HG03060 (cell line): ENCODE data around the gene SMIM3.
"Not testable (repeated sequence)": the region's sequence is repeated elsewhere in the genome, so short reads cannot be mapped to it uniquely, and the experiment has no call there.

Experiments used
- ATAC-seq: cut with Tn5 transposase; IDR thresholded peaks from one replicate; pipeline ENCODE4 v1.9.1; 2021; ENCODE audit warnings: low read depth, moderate number of reproducible peaks; ENCODE audit not compliant: unreplicated experiment

Gene SMIM3

DNA sequence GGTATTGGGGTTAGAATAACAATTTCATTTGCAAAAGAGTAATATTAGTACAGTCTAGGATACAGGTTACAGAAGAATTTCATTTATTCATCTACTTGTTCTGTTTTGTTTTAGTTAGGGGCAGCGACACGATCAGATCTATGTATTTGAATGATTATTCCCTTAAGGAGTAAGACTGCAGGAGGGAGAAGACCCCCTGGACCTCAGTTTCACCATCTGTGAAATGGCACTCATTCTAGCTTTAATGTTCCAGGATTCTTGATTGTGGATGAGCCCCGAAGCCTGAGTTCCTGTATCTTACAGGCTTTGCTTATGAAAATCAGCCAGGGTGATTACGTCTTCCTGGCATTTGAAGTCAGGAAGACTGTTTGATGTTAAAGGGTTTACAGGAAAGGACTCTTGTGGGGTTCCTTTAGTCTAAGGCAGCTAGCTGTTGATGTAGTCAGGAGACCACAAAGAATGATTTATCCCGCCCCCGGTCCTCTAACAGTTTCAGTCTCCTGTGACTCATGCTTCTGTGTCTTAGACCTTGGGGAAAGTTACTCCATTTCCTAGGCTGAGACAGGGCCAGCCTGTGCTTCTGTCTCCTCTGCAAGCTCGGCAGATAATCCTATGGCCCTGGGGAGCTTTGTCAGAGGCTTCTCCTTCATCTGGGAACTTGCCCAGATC lies 11.5 kb downstream of the SMIM3 start:
- peak; percentile 98 for ATAC-seq

DNA sequence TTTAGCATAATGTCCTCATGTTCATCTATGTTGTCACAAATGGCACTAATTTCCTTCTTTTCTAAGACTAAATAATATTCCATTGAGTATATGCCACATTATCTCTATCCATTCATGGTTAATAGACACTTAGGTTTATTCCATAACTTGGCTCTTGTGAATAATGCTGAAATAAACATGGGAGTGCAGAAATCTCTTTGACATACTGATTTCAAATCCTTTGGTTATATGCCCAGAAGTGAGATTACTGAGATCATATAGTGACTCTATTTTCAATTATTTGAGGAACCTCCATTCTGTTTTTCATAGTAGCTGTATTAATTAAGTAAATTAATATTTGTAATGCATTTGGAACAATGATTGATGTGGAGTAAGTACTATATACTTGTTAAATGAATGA lies 13.0 kb downstream of the SMIM3 start:
- ATAC-seq, result no peak

DNA sequence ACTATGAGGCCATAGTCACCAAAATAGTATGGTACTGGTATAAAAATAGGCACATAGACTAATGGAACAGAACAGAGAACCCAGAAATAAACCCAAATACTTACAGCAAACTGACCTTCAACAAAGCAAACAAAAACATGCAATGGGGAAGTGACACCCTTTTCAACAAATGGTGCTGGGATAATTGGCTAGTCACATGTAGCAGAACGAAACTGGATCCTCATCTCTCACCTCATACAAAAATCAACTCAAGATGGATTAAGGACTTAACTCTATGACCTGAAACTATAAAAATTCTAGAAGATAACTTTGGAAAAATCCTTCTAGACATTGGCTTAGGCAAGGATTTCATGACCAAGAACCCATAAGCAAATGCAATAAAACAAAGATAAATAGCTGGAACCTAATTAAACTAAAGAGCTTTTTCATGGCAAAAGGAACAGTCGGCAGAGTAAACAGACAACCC lies 14.9 kb downstream of the SMIM3 start:
- ATAC-seq, result not testable (repeated sequence)

DNA sequence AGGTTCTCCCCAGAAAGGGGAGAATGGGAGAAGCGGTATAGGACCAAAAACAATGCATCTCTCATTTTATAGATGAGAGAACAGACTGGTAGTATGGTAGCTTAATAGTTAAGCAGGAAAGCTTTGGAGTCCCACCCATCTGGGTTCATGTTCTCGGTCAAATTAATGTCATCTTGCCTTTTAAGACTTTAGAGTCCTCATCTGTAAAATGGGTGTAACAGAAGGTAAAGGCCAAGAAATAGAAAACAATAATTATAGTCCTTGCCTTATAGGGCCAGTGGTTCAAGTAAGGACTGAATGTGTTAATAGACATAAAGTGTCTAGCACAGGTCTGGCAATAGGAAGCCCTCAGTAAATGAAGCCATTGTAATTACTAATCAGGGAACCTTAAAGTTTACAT lies 16.4 kb downstream of the SMIM3 start:
- no peak for ATAC-seq

DNA sequence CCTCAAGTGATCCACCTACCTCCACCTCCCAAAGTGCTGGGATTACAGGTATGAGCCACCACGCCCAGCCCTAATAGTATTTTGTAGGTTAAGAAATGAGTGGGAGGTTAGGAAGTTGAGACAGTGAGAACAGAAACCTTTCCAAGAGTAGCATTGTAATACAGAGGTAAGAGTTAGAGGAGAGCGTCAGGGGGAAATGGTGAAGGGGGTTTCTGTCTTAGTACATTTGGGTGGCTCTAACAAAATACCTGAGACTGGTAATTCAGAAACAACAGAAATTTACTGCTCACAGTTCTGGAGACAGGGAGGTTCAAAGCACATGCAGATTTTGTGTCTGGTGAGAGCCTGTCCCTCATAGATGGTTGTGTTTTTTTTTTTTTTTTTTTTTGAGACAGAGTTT lies 18.8 kb downstream of the SMIM3 start:
- ATAC-seq, result no peak

DNA sequence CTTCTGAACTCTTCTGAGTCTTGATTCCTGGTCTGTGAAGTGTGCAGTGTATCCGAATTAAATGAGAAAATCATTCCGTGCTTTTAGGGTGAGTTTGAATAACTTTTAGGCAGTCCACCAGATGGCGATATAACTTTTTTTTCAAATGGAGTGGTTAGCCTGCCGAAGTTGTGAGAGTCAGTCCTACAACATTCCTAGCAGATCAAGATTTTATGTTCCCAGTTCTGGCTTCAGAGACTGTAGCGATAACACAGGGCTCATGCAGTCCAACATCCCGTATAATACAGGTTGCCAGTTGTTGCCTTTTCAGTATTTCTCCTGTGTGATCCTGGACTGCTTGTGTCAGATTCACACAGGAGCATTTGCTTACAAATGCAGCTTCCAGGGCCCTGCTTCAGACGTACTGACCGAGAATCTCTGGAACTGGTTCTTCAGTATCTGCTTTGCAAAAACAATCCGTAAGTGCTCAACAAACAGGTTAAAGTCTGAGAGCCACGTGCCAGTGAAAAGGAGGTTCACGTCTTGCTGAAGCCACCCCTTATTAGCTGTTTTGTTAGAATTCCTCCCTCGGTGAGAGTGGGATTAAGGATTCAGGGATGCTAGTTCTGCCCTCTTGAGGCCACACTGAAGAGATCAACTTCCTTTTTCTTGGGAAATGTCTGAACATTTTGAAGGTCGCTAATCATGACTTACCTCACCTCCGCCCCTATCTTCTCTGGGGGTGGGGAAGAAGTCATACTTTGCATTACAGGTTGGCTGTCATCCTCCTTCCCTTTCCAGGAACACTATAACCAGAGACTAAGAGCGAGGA lies 22.8 kb downstream of the SMIM3 start:
- ATAC-seq, result no peak

DNA sequence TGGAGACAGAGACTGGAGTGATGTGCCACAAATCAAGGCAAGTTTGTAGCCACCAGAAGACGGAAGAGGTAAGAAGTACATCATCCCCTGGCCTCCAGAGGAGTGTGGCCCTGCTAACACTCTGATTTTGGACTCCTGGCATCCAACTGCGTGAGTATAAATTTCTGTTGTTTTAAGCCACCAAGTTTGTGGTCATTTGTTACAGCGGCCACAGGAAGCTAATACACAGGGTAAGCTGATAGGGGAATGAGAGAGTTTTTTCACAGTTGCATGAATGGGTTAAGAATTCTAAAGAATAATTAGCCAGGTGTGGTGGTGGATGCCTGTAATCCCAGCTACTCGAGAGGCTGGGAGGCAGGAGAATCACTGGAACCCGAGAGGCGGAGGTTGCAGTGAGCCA lies 25.8 kb downstream of the SMIM3 start:
- no peak for ATAC-seq

DNA sequence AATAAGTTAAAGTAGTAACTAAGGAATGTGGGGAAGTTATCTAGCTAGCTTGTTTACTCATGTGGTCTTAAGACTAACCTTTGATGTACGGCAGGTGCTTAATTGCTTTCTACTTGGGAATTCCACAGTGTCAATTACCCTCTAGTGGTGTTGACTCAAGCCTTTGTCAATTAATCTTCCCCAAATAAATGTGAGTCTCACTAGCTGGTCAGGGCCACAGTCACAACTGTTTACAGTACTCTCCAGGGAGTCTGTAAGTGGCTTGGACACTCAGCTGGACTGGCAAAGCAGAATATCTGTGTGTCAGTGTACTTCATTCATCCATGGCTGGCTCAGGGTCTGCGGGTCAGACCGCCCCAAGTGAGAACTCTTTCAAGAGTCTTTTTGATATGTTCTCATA lies 30.8 kb downstream of the SMIM3 start:
- ATAC-seq, result no peak

DNA sequence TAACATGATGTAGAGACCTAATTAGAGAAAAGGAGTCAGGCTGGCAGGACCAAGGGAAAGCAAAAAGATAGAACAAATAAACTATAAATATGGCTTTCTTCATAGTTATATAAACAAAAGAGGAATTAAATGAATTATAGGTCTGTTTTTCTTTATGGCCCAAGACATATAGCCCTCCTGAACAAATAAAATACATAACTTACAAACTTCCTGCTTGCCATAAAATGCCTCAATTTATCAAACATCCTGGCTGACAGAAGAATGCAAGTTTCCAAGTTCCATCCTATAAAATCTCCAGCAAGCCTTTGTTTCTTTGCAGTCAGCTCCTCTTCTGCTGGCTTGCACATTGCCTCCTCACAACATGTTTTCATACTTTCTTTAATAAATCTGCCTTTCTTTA lies 36.5 kb downstream of the SMIM3 start:
- no peak for ATAC-seq

DNA sequence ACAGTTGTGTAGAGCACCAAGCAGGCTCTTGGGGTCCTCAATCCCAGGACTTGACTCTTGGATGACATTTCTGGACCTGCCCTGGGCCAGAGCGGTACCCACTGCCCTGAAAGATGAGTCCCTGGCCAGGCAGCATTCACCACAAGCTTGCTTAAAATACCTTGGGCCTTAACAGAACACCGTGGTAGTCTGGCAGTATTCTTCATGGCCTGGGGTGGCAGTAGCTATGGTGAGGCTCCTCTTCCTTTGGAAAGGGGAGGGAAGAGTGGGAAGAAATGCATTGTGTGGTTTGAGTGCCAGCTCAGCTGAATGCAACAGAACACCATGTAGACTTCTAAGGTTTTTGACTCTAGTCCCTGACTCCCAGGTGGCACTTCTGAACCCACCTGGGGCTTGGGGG lies 38.4 kb downstream of the SMIM3 start:
- no peak for ATAC-seq

DNA sequence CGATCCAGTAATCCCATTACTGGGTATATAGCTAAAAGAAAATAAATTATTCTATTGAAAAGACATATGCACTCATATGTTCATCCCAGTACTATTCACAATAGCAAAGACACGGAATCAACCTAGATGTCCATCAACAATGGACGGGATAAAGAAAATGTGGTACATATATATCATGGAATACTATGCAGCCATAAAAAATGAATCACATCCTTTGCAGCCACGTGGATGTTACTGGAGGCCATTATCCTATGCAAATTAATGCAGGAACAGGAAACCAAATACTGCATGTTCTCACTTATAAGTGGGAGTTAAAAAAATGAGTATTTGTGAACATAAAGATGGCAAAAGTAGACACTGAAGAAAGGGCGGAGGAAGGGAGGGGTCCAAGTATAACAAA lies 51.2 kb downstream of the SMIM3 start:
- no peak for ATAC-seq

DNA sequence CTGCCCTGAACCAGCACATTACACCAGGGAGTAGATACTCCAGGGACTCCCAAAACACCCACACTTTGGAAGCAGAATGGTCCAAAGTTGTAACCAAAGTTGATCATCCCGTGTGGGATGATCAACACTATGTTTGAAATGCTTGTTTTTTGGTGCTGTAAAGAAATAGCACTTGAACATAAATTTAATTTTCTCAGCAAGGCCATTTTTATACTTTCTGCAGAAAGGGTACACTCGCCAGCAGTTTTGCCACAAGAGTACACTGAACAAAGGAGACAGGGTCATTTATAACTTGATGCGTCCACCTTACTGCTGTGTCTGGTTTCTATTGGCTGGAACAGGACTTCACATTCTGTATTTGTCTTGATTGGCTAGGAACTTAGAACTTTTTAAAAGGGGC lies 53.3 kb downstream of the SMIM3 start:
- not testable (repeated sequence) for ATAC-seq

DNA sequence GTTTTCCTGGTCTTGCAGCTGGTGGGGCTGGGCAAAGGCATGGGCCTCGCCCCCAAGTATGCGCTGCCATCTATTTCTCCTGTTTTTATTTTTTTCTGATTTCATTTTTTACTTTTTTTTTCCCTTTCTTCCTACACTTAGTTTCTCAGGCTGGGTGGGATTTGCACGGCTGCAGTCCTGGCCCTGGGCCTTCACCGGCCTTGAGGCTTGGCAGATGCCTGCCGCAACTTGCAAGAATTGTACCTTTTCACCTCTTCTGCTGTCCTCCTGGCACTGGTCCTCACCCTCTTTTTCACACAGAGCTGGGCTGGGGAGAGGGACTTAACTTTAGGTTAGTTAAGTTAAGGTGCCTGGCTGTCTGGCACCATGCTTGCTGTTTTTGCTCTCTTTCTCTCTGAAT lies 57.5 kb downstream of the SMIM3 start:
- no peak for ATAC-seq

DNA sequence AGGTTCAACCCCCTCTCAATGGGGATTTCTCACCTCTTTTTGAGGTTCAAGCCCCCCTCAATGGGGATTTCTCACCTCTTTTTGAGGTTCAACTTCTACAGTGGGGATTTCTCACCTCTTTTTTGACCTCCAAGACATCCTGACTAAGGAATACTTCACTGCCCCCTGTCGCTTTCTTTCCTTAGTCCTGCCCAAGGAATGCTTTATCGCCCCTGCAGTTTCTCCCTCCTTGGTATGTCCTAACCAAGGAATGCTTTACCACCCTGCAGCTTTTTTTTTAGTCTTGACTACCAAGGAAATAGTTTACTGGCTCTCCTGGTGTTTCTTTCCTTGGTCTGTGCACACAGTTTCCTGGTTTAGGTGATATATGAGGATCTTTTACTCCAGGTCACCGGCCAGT lies 58.1 kb downstream of the SMIM3 start:
- ATAC-seq, result no peak

DNA sequence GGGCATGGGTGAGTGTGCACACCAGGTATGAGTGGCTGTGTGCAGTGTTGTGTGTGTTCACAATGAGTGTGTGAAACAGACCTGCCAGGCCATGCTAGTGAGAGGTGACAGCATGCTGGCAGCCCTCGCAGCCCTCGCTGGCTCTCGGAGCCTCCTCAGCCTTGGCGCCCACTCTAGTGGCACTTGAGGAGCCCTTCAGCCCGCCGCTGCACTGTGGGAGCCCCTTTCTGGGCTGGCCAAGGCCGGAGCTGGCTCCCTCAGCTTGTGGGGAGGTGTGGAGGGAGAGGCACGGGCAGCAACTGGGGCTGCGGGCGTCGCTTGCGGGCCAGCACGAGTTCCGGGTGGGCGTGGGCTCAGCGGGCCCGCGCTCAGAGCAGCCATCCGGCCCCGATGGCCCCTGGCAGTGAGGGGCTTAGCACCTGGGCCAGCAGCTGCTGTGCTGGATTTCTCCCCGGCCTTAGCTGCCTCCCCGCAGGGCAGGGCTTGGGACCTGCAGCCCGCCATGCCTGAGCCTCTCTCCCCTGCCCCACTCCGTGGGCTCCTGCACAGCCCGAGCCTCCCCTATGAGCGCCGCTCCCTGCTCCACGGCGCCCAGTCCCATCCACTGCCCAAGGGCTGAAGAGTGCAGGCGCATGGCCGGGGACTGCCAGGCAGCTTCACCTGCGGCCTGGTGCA lies 66.8 kb downstream of the SMIM3 start:
- ATAC-seq, result not testable (repeated sequence)

DNA sequence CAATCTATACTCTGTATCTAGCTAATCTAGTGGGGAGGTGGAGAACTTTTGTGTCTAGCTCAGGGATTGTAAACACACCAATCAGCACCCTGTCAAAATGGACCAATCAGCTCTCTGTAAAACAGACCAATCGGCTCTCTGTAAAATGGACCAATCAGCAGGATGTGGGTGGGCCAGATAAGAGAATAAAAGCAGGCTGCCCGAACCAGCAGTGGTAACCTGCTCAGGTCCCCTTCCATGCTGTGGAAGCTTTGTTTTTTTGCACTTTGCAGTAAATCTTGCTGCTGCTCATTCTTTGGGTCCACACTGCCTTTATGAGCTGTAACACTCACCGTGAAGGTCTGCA lies 67.7 kb downstream of the SMIM3 start, which contains the start of gene IRGM:
TSS of gene IRGM (plus strand) at position 214 of the 346 bp plus-strand sequence. CDS start 1,603 bp downstream, outside the sequence.
- ATAC-seq, result not testable (repeated sequence)
